Medulla oblongata (tissue), 1 donor: ENCODE measurements around the gene PRR33.
"Not testable (repeated sequence)": the region's sequence is repeated elsewhere in the genome, so short reads cannot be mapped to it uniquely, and the experiment has no call there.

Experiments
- DNase-seq: peaks from one replicate; pipeline ENCODE4 v3.0.0-alpha.2; 2015; ENCODE audit errors: extremely low spot score

The PRR33 gene

GRCh38 chr11:1891831-1892115 is at the start of gene PRR33:
PRR33 (minus strand) TSS chr11:1891895; CDS start chr11:1890584, 1,311 bp downstream.
- DNase-seq = no peak

GRCh38 chr11:1939788-1940187 is 48.1 kb upstream of the PRR33 start:
- not testable (repeated sequence) for DNase-seq

GRCh38 chr11:1939006-1939625 is 47.4 kb upstream of the PRR33 start:
- DNase-seq = no peak

DNA sequence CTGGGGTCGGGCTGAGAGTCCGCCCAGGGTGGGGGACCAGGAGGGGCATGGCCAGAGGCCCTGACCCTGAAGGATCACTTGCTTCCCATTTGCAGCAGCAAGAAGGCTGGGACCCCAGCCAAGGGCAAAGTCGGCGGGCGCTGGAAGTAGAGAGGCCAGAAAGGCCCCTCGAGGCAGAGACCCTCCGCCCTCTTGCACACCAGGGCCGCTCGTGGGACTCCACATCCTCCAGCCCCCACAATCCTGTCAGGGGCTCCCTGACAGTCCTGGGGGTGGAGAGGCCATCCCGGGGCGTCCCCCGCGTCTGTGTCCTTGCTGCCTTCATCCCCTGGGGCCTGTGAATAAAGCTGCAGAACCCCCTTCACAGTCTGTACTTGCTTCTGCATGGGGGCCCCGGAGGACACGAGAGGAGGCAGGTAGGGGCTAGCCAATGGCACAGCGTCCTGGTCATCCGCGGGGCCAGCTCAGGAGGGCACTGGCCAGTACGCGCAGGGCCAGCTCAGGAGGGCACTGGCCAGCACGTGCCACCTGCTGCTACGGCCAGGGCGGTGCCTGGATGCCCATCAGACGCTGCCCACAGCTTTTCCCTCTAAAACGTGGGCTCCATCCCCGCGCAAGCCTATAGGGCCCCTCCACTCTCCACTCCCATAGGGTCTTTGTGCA is 46.8 kb upstream of the PRR33 start:
- no peak for DNase-seq

DNA sequence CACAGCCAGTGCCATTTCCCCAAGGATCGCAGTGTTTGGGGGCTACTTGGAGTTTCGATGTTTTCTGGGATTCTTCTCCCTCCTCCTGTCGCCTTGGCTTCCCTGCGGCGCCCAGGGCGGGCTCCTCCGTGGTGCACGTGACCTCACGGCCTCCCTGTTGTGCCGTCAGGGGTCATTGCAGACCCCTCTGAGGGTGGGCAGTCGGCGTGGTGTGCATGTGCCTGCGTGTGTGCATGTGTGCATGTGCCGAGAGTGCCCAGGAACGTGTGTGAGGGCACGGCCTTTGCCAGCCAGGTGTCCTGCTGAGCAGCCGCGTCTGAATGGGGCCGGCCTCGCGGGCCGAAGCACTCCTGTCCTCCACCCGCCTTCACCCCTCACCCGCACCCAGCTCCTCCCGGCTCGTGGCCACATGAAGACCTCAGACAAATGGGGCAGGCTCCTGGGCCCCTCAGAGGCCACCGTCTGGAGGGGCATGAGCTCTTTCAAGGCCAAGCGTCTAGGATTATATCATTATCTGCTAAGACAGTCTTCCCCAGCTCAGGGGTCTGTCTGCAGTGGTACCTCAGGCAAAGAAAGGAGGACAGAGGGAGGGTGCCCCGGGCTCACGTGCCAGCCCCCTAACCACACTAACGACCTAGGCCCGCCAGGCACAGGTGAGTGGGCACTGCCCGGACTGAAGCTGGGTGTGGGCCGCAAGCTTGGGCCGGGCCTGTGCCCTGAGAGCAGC is 46.1 kb upstream of the PRR33 start:
- DNase-seq = no peak

GRCh38 chr11:1936781-1937615 is 45.3 kb upstream of the PRR33 start:
- DNase-seq = no peak

DNA sequence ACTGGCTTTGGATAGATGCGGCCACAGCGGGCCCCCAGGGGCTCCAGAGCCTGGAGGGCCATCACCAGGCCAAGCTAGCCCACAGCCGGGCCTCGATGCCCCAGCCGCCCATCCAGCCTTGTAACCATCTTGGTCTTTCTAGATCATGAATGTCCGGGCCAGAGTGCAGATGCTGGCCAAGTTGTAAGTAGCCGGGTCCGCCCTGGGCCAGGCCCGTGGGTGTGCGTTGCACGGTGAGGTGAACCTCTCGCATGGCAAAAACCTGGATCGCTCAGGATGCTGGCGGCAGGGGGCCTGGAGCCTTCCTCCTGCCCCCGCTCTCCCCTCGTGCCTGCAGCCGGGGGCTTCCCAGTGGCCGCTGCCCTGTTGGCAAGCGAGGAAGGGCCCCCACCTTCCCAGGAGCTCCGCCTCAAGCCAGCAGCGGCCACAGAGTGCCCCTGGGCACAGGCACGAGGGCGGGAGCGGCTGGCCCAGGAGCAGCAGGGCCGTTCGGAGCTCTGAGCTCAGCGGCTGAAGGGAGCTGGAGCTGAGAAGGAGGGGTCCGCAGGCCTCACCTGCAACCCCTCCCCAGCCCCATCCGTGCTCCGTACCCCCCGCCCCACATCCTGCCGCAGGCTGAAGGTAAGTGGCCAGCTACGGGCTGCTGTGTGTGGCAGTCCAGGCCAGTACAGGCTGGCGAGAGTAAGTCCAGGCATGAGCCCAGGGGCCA is 44.5 kb upstream of the PRR33 start:
- no peak for DNase-seq

DNA sequence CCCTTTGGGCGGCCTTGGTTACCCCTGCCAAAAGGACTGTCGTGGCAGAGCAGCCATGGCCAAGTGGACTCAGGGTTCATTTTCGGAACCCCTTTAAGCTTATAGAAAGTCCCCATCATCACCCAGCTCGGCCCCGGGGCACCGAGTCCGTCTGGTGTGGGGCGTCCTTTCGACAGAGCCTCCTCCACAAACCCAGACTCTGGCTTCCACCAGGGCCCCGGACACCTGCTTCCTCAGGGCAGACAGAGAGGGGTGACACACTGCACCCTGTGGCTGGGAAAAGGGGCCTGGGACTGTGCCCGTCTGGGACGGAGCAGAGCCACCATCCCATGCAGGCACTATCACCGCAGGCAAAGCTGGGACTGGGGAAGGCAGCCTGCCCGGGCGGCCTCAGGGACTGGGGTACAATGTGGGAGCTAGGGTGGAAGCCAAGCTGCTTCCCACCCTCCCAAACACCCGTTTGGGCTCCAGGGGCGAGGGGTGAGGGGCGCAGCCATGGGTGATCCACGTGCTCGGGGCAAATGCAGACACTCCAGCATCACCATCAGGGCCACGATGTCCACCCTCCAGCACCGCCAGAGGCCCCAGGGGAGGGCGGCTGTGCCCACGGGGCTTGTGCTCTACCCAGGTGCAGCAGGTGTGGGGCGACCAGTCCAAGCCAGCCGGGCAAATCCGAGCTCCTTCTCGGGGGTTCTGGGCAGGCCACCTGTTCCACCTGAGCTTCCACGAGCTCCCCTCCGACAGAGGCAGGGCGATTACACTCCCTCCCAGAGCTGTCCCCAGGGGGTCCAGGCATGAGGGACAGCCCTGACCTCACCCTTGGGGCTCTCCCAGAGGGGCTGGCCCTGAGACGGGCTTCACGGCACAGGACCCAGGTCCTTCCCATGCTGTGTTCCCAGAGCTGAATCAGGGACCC is 43.7 kb upstream of the PRR33 start:
- DNase-seq = no peak

GRCh38 chr11:1934335-1935155 is 42.9 kb upstream of the PRR33 start:
- DNase-seq = no peak

DNA sequence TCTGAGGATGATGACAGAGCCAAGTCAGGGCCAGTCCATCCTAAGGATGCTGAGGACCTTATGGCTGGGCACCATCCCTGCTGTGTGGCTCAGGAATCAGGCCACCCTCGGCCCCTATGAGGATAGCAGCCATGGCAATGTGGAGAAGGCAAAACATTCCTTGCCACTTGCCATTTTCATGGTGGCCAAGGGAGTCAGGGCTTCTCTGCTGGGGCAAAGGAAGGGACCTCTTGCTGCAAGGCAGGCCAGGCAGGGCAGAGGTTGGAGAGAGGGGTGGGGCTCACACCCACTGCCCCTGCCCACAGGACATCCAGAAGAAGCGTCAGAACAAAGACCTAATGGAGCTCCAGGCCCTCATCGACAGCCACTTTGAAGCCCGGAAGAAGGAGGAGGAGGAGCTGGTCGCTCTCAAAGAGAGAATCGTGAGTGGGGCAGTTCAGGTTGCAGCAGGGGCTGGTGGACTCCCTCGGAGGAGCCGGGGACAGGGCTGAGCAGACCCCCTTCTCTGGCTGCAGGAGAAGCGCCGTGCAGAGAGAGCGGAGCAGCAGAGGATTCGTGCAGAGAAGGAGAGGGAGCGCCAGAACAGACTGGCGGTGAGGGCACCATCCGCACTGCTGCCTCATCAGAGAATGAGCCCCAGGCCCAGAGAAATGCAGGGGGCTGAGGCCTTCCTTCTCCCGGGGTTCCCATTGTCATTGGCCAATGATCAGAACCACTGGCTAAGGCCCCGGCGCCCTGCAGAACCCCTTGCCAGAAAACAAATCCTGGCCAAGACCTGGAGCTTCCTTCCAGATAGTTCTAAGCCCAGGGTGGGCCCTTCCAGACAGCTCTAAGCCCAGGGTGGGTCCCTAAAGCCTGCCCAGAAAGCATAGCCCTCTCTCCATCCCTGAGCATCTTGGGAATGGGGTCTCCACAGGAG is 42.0 kb upstream of the PRR33 start:
- DNase-seq = no peak

GRCh38 chr11:1932681-1933080 is 41.0 kb upstream of the PRR33 start:
- DNase-seq = no peak

- no peak for DNase-seq
Observed at GRCh38 chr11:1932105-1932480, 40.4 kb upstream of the PRR33 start.

GRCh38 chr11:1931341-1932104 is 39.8 kb upstream of the PRR33 start:
- no peak for DNase-seq

GRCh38 chr11:1930462-1930830 is 38.8 kb upstream of the PRR33 start:
- DNase-seq = no peak

DNA sequence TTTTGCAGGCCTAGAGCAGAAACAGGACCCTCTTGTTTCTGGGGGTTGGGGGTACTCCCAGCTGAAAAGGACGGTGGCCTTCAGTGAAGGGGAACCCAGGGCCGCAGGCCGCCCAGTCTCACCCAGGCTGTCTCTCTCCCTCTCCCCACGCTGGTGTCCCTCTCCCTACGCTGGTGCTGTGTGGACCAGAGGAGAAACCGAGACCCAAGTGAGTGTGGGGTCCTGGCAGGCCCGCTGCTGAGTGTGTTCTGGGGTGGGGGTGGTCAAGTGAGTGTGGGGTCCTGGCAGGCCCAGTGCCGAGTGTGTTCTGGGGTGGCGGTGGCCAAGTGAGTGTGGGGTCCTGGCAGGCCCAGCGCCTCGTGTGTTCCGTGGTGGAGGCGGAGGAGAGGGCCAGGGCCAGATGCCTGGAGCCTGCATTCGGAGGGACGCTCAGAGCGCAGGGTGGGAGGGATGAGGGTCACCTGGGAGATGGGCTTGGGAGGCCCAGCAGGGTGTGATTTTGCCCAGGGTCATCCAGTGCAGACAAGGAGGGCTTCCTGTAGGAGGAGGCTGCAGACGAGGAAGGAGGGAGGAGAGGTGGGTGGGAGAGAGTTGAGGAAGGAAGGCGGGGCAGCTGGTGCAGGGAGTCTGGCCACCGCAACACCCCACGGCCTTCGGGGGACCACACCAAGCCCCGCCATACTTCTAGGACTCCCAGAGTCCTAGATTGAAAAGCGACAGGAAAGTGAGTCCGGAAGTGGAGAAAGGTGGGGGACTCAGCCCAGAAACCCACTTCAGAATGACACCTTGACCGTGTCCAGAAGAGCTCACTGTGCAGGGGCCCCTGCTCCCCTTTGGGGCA is 38.1 kb upstream of the PRR33 start:
- no peak for DNase-seq

- DNase-seq = no peak
Observed at GRCh38 chr11:1928891-1929541, 37.3 kb upstream of the PRR33 start.

GRCh38 chr11:1928470-1928890 is 36.8 kb upstream of the PRR33 start:
- DNase-seq = no peak
